Inflammatory macrophage treated with lipopolysaccharide for 1 hour (primary cell): Measurements from ENCODE around the gene APOA1.

Experiments used
- DNase-seq, 2 donors: peaks; one replicate each; pipeline ENCODE4 v3.0.0-alpha.2; 2020 to 2022

Gene APOA1

DNA sequence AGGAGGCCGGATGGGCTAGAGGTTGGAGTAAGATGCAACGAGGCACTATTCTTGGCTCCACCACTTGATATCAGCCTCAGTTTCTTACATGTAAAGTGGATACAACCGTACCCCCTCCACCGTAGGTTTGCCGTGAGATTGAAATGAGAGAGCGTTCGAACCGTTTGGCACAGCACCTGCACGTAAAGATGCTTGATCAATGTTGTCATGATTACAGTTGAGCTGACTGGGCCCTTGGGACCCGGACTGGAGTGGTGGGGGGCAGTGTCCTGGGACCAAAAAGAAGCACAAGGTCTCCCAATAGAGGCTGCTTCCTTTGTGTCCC lies 4.0 kb downstream of the APOA1 start:
- DNase-seq = no peak

GRCh38 chr11:116832350-116833290 lies 4.8 kb downstream of the APOA1 start:
- no peak for DNase-seq

DNA sequence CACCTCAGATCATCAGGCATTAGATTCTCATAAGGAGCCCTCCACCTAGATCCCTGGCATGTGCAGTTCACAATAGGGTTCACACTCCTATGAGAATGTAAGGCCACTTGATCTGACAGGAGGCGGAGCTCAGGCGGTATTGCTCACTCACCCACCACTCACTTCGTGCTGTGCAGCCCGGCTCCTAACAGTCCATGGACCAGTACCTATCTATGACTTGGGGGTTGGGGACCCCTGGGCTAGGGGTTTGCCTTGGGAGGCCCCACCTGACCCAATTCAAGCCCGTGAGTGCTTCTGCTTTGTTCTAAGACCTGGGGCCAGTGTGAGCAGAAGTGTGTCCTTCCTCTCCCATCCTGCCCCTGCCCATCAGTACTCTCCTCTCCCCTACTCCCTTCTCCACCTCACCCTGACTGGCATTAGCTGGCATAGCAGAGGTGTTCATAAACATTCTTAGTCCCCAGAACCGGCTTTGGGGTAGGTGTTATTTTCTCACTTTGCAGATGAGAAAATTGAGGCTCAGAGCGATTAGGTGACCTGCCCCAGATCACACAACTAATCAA lies 5.6 kb downstream of the APOA1 start:
- no peak for DNase-seq

DNA sequence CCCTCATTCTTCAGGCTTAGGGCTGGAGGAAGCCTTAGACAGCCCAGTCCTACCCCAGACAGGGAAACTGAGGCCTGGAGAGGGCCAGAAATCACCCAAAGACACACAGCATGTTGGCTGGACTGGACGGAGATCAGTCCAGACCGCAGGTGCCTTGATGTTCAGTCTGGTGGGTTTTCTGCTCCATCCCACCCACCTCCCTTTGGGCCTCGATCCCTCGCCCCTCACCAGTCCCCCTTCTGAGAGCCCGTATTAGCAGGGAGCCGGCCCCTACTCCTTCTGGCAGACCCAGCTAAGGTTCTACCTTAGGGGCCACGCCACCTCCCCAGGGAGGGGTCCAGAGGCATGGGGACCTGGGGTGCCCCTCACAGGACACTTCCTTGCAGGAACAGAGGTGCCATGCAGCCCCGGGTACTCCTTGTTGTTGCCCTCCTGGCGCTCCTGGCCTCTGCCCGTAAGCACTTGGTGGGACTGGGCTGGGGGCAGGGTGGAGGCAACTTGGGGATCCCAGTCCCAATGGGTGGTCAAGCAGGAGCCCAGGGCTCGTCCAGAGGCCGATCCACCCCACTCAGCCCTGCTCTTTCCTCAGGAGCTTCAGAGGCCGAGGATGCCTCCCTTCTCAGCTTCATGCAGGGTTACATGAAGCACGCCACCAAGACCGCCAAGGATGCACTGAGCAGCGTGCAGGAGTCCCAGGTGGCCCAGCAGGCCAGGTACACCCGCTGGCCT lies 7.1 kb downstream of the APOA1 start:
- no peak for DNase-seq

- DNase-seq = no peak
Measured at GRCh38 chr11:116829525-116830183, 7.8 kb downstream of the APOA1 start, which contains the start of gene APOC3. TSS of gene APOC3 (plus strand) at chr11:116829907. CDS start at chr11:116830583, 676 bp downstream.

- DNase-seq = no peak
Measured at GRCh38 chr11:116828632-116829524, 8.5 kb downstream of the APOA1 start.

DNA sequence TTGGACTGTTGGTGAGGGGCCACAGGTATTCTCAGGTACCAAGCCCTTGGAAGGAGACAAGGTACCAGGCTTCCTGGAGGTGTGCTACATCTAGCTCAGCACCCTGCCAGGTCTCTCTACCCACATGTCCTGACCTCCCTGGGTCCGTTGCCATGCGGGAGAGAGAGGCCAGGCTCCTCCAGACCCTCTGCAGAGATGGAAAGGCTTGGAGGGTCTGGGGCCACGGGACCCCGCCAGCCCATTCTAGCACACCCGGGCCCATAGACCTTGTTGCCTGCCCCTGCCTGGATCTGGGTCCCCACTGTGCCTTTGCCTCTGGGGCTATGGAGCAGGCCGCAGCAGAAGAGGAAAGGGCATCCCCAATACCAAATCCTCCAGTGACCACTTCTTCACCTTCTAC lies 10.0 kb downstream of the APOA1 start:
- no peak for DNase-seq

DNA sequence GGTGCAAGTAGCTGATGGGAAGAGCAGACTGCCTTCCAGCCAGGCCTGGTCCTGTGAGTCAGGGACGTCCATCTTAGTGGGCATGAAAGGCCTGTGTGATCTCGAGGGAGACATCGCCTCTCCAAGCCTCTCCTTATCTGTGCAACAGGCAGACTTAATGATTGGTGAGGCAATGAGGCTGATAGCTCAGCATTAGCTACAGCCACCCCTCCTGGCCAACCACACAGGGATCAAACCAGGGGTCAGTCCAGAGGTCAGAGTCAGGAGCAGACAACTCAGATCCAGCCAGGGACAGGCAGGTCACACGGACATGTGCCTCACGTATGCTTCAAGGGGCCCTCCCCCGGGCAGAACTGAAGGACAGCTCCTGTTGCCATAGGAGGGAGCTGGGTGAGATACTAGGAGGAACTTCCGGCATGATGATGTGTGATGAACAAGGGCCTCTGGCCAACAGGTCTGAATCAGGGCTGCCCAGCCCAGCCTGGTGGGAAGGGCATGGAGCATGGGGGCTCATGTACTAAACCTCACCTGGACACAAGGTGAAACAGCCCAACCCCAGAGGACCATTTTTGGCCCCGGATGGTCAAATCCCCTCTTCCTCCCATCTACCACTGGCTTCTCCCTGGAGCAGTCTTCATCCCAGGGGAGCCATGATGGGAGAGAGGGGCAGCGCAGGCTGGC lies 10.5 kb downstream of the APOA1 start:
- DNase-seq = no peak

DNA sequence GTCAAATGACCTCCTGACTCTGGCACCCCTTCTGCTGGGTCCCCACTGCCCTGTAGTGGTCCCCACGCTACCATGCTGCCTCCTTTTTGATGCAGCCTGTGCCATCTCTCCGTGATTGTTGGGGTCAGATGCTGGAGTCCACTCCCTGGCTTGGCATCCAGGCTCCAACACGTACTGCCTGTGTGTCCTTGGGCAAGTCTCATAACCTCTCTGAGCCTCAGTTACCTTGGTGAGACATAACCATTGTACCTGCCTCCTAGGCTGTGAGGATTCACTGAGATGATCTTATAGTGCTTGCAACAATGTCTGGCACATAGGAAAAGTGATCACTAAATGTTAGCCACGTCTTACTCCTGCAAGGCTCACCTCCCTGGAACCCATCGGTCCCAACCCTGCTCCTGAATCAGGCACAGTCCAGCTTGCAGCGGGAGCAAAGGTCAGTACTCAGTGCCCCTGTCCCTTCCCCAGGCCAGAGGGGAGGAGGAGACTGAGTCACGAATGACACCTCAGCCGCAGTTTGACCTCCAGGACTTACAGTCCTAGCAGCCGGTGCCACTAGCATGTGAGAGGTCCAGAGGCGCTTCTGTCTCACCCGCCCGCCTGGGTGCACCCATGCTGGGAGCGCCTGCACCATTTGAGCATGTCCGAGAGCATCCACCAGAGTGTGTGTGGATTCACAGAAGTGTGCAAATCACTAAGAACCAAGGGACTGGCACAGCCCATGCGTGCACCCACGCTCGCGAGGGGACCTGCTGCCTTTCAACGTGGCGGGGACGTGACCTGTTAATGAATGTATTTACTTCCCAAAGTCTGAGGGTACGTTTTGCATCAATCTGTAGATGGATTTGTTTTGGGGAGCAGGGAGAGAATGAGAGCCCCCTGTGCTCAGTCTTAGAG lies 11.3 kb downstream of the APOA1 start:
- no peak for DNase-seq

DNA sequence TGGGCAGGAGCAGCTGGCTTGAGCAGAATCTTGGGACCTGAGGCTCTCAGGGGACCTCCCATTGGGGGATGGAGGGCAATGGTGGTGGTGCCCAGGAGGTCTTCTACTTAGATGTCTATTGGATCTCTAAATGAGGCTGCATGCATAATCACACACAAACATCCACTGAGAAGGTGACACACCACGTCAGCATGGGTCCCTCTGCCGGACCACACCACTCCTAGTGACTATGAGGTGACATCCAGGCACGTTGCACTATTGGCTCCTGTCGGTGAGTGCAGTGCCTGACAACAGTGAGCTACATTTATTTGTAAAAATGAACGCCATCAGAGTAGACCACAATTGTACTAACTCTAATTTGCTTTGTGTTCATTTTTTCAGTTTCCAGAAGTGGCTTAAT lies 12.0 kb downstream of the APOA1 start:
- no peak for DNase-seq

GRCh38 chr11:116823031-116823843 lies 14.2 kb downstream of the APOA1 start, which contains the start of gene APOA4:
TSS of gene APOA4 (minus strand) at chr11:116823304. CDS start at chr11:116823191, 113 bp downstream.
- no peak for DNase-seq

DNA sequence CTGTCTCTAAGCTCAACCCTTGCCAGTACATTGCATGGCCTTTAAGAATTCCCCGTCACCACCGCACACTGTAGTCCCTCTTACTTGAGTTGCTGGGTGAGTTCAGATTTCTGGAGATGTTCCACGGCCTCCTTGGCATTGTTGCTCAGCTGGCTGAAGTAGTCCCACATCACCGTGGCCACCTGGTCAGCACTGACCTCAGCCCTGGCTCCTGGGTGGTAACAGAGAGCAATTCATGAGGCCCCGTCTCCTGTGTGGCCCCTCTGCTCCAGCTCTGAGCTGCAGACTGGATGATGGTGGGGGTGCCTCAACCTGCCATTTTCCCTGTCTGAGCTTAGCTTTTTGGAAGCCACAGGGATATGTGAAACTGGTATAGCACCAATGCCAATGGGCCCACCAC lies 14.8 kb downstream of the APOA1 start:
- DNase-seq = no peak

GRCh38 chr11:116821050-116821918 lies 16.1 kb downstream of the APOA1 start:
- DNase-seq = no peak

DNA sequence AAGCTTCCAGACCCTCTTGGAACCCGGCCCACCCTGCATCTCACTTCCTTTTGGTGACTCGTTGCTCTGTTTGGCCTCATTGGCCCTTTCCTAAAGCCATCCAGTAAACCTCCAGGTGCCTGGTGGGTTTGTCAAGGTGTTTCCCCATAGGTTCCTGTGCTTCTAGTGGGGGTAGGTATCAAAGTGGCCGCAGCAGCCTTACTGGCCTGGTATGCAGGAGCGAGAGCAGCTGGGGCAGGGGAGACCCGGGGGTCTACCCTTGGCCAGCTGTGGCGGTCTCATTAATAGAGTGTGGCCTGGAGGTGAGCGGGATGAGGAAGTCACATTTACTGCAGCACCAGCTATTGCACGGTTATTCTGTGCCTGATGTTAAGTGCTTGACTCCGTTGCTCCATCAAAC lies 18.4 kb downstream of the APOA1 start:
- DNase-seq = no peak

GRCh38 chr11:116814502-116814901 lies 22.9 kb downstream of the APOA1 start:
- DNase-seq = no peak

- no peak for DNase-seq
Measured at GRCh38 chr11:116813781-116814471, 23.5 kb downstream of the APOA1 start.

- DNase-seq = no peak
Measured at GRCh38 chr11:116813170-116813569, 24.3 kb downstream of the APOA1 start.

- no peak for DNase-seq
Measured at GRCh38 chr11:116812109-116812508, 25.3 kb downstream of the APOA1 start.
